Breast epithelium (tissue), 4 donors: Measurements from ENCODE around the gene TRPV4. TPM values are rescaled to one million over a fixed set of nuclear protein-coding genes. Genes with fewer than 3 reads are reported as not detected.

Experiments used
- DNase-seq, 2 donors: peaks; one replicate each; pipeline ENCODE4 v3.0.0-alpha.2; 2019; ENCODE audit warnings: low spot score in 2 of 2
- H3K27ac ChIP-seq, 2 donors: fragments of 200-600 bp; sonication (generic) in 1 of 2; one replicate each; pipeline ENCODE4 v1.5.1; 2016 to 2019; ENCODE audit warnings: mild to moderate bottlenecking in 1 of 2
- H3K27me3 ChIP-seq, 2 donors: fragments of 200-600 bp; sonication (generic) in 1 of 2; one replicate each; pipeline versions ENCODE4 v1.5.1 to v1.6.0; 2017 to 2019; ENCODE audit warnings: control low read depth in 1 of 2, mild to moderate bottlenecking in 1 of 2
- H3K36me3 ChIP-seq: fragments of 200-600 bp; one replicate; pipeline ENCODE4 v1.5.1; 2019
- H3K4me1 ChIP-seq, 2 donors: fragments of 200-600 bp; sonication (generic); one replicate each; pipeline ENCODE4 v1.5.1; 2016 to 2019; ENCODE audit warnings: control low read depth in 1 of 2
- H3K4me3 ChIP-seq, 3 donors: fragments of 200-600 bp; sonication (generic); 1 replicate in 2 of 3; 2 replicates in 1 of 3; pipeline ENCODE4 v1.5.1; 2016 to 2019; ENCODE audit warnings: mild to moderate bottlenecking in 3 of 3, moderate library complexity in 2 of 3
- H3K9me3 ChIP-seq, 2 donors: fragments of 200-600 bp; sonication (generic) in 1 of 2; one replicate each; pipeline ENCODE4 v1.5.1; 2016 to 2019; ENCODE audit warnings: control low read depth in 1 of 2
- CTCF ChIP-seq, 3 donors: fragments of 450-650 bp; IDR thresholded peaks; one replicate each; pipeline ENCODE4 v1.5.1; 2016 to 2017; ENCODE audit warnings: antibody characterized with exemption in 3 of 3, mild to moderate bottlenecking in 3 of 3, moderate library complexity in 3 of 3
- POLR2A ChIP-seq: fragments of 450-650 bp; IDR thresholded peaks from one replicate; pipeline ENCODE4 v1.6.1; 2016; ENCODE audit warnings: antibody characterized with exemption, mild to moderate bottlenecking, moderate library complexity
- POLR2AphosphoS5 ChIP-seq, 3 donors: sonication (generic); formaldehyde crosslinking; IDR thresholded peaks; one replicate each; pipeline ENCODE4 v1.6.1; 2017; ENCODE audit warnings: antibody characterized with exemption in 3 of 3
- intact Hi-C: fragments of 100-400 bp; cut with DNase I; formaldehyde crosslinking; loops from one replicate; pipeline ENCODE4 v1.15.1; 2023; ENCODE audit warnings: low total_unique reads
- total RNA-seq, 3 donors: library from RNA; depleted of rRNA; stranded (reverse); fragments of >200 nt; gene quantifications; one replicate each; pipeline ENCODE4 v1.1.0, GENCODE V29; 2016

TRPV4 gene
- total RNA-seq, 3 donors from 2014 or later: 0.64 to 6.4 (median 2.0) TPM

GRCh38 chr12:109818253-109818652 is 14.9 kb downstream of the TRPV4 start:
- TF ChIP-seq POLR2AphosphoS5 (IDR thresholded peaks at IDR 0.05): no peak
- H3K27ac ChIP-seq: peak overlapping the region in 1 of 2 donors; percentile 78
- intact Hi-C loops: no loop called here
- H3K27me3 ChIP-seq: no peaks in the 10 kb centered on the region
- no peaks in the 10 kb centered on the region for H3K36me3 ChIP-seq
- DNase-seq: no peak
- H3K4me1 ChIP-seq: peaks cover 0 to 31% of the 10 kb centered on the region in 2 donors
- H3K9me3 ChIP-seq: no peaks in the 10 kb centered on the region
- H3K4me3 ChIP-seq: no peak overlapping the region

GRCh38 chr12:109817627-109818231 is 15.5 kb downstream of the TRPV4 start:
- H3K27ac ChIP-seq: peak overlapping the region in 1 of 2 donors; percentile 78
- no peak overlapping the region for H3K4me3 ChIP-seq
- H3K9me3 ChIP-seq: no peaks in the 10 kb centered on the region
- no peaks in the 10 kb centered on the region for H3K36me3 ChIP-seq
- intact Hi-C loops: no loop called here
- H3K27me3 ChIP-seq: no peaks in the 10 kb centered on the region
- no peak for DNase-seq
- TF ChIP-seq CTCF (IDR thresholded peaks at IDR 0.05) (no peak), POLR2AphosphoS5 (IDR thresholded peaks at IDR 0.05) (no peak), POLR2A (no peak)
- peaks cover 0 to 28% of the 10 kb centered on the region in 2 donors for H3K4me1 ChIP-seq

- TF ChIP-seq POLR2AphosphoS5 (IDR thresholded peaks at IDR 0.05): no peak
- no peak for TF ChIP-seq CTCF (IDR thresholded peaks at IDR 0.05)
- TF ChIP-seq POLR2A: no peak
- intact Hi-C loops: no loop called here
- H3K4me1 ChIP-seq: peaks cover 0 to 19% of the 10 kb centered on the region in 2 donors
- DNase-seq: no peak
- no peak overlapping the region for H3K4me3 ChIP-seq
- no peaks in the 10 kb centered on the region for H3K36me3 ChIP-seq
- no peak overlapping the region for H3K27ac ChIP-seq
- H3K27me3 ChIP-seq: no peaks in the 10 kb centered on the region
- H3K9me3 ChIP-seq: no peaks in the 10 kb centered on the region
Measured at GRCh38 chr12:109816870-109817269, 16.3 kb downstream of the TRPV4 start.

- H3K27ac ChIP-seq: no peak overlapping the region
- intact Hi-C loops: no loop called here
- DNase-seq: no peak
- peaks cover 0 to 11% of the 10 kb centered on the region in 2 donors for H3K4me1 ChIP-seq
- no peaks in the 10 kb centered on the region for H3K27me3 ChIP-seq
- no peaks in the 10 kb centered on the region for H3K36me3 ChIP-seq
- no peaks in the 10 kb centered on the region for H3K9me3 ChIP-seq
- TF ChIP-seq CTCF (IDR thresholded peaks at IDR 0.05): no peak
- no peak for TF ChIP-seq POLR2A
- TF ChIP-seq POLR2AphosphoS5 (IDR thresholded peaks at IDR 0.05): no peak
- H3K4me3 ChIP-seq: no peak overlapping the region
Measured at GRCh38 chr12:109815757-109816617, 17.2 kb downstream of the TRPV4 start.

- Histone ChIP-seq H3K9me3 (no peaks in the 10 kb centered on the region), H3K4me1 (peaks cover 0 to 6% of the 10 kb centered on the region in 2 donors), H3K27me3 (no peaks in the 10 kb centered on the region), H3K36me3 (no peaks in the 10 kb centered on the region), H3K27ac (no peak overlapping the region), H3K4me3 (no peak overlapping the region)
- TF ChIP-seq CTCF (IDR thresholded peaks at IDR 0.05): no peak
- TF ChIP-seq POLR2AphosphoS5 (IDR thresholded peaks at IDR 0.05): no peak
- no peak for TF ChIP-seq POLR2A
- intact Hi-C loops: no loop called here
- DNase-seq: no peak
Measured at GRCh38 chr12:109815225-109815624, 18.0 kb downstream of the TRPV4 start.
